ENCODE data around the gene TCF25.
"Not testable (repeated sequence)": the region's sequence is repeated elsewhere in the genome, so short reads cannot be mapped to it uniquely, and the experiment has no call there.

TCF25 gene

GRCh38 chr16:89905511-89906139, 32.2 kb downstream of the TCF25 start:
- no peak for DNase-seq (ENCODE audit: low spot score)

GRCh38 chr16:89906140-89907025, 33.0 kb downstream of the TCF25 start:
- no peak for DNase-seq (ENCODE audit: low spot score)

GRCh38 chr16:89907055-89907814, 33.8 kb downstream of the TCF25 start:
- no peak for DNase-seq (ENCODE audit: low spot score)

GRCh38 chr16:89908236-89908635, 34.8 kb downstream of the TCF25 start:
- DNase-seq (ENCODE audit: low spot score): no peak

GRCh38 chr16:89909777-89910716, 36.7 kb downstream of the TCF25 start:
- DNase-seq (ENCODE audit: low spot score): peak; percentile 64

- DNase-seq (ENCODE audit: low spot score): no peak
Observed at GRCh38 chr16:89910717-89911354, 37.4 kb downstream of the TCF25 start.

- no peak for DNase-seq (ENCODE audit: low spot score)
Observed at GRCh38 chr16:89911375-89911774, 38.0 kb downstream of the TCF25 start.

- DNase-seq (ENCODE audit: low spot score): no peak
Observed at GRCh38 chr16:89912143-89912542, 38.8 kb downstream of the TCF25 start.

GRCh38 chr16:89912627-89913026, 39.2 kb downstream of the TCF25 start:
- DNase-seq (ENCODE audit: low spot score): no peak

- DNase-seq (ENCODE audit: low spot score): no peak
Observed at GRCh38 chr16:89913408-89914387, 40.3 kb downstream of the TCF25 start.

GRCh38 chr16:89914642-89915285, 41.4 kb downstream of the TCF25 start:
- DNase-seq (ENCODE audit: low spot score): not testable (repeated sequence)

- DNase-seq (ENCODE audit: low spot score): no peak
Observed at GRCh38 chr16:89915303-89916232, 42.2 kb downstream of the TCF25 start.

GRCh38 chr16:89917773-89918452, 44.5 kb downstream of the TCF25 start:
- DNase-seq (ENCODE audit: low spot score): peak; percentile 92

GRCh38 chr16:89918453-89919347, 45.3 kb downstream of the TCF25 start, which contains the start of gene MC1R:
MC1R (plus strand) TSS chr16:89918862; CDS start chr16:89919259, 397 bp downstream.
- DNase-seq (ENCODE audit: low spot score): peak; percentile 37

- no peak for DNase-seq (ENCODE audit: low spot score)
Observed at GRCh38 chr16:89919535-89920406, 46.4 kb downstream of the TCF25 start.

Measured in activated CD4-positive, alpha-beta T cell treated with anti-CD3 and anti-CD28 coated beads, Interleukin-2, Interleukin-4, amounts not matched to agents 100 ng/mL and 50 ng/mL, durations not matched to agents 16 hours and 8 hours (primary cell).